Common myeloid progenitor, CD34-positive (primary cell): Measurements from ENCODE around the gene MTREX. TPM values are rescaled to one million over a fixed set of nuclear protein-coding genes. Genes with fewer than 3 reads are reported as not detected.

Experiments
- CTCF ChIA-PET: fragments of 350-600 bp; sonication (Branson Sonifier 250); formaldehyde crosslinking; loops from one replicate; lab custom pipeline; 2021; ENCODE audit warnings: antibody characterized with exemption; lab: Charles Lee
- POLR2A ChIA-PET: fragments of 350-600 bp; sonication (Branson Sonifier 250); formaldehyde crosslinking; loops from one replicate; lab custom pipeline; 2021; ENCODE audit warnings: antibody characterized with exemption; lab: Charles Lee
- DNase-seq, 3 donors: peaks; one replicate each; pipeline versions ENCODE4 v3.0.0 to v3.0.0-alpha.2; 2013
- H3K27ac ChIP-seq, 2 experiments: 1 replicate in 1 of 2; 2 replicates in 1 of 2; pipeline ENCODE4 v1.7.0; 2013; ENCODE audit warnings: inconsistent platforms in 2 of 2, low read length in 2 of 2, mild to moderate bottlenecking in 2 of 2, low read depth in 1 of 2, moderate library complexity in 1 of 2; ENCODE audit not compliant: severe bottlenecking in 2 of 2, insufficient read depth in 1 of 2, poor library complexity in 1 of 2
- H3K27me3 ChIP-seq, 5 experiments: replicated peaks in 2 of 5; 1 replicate in 3 of 5; 2 replicates in 2 of 5; pipeline versions ENCODE4 v1.6.1 to v1.7.0; 2013; ENCODE audit warnings: low read length in 4 of 5, mild to moderate bottlenecking in 2 of 5, moderate library complexity in 2 of 5, inconsistent platforms in 1 of 5; ENCODE audit not compliant: insufficient read depth in 5 of 5, control insufficient read depth in 4 of 5
- H3K36me3 ChIP-seq, 4 experiments: 1 replicate in 2 of 4; 2 replicates in 2 of 4; pipeline versions ENCODE4 v1.6.1 to v1.7.0; 2013; ENCODE audit warnings: low read length in 3 of 4, control low read depth in 1 of 4, mild to moderate bottlenecking in 1 of 4; ENCODE audit not compliant: control insufficient read depth in 4 of 4, insufficient read depth in 4 of 4
- H3K4me1 ChIP-seq, 4 experiments: 1 replicate in 3 of 4; 2 replicates in 1 of 4; pipeline versions ENCODE4 v1.6.1 to v1.7.1; 2013; ENCODE audit warnings: low read length in 3 of 4, mild to moderate bottlenecking in 3 of 4, control low read depth in 1 of 4, inconsistent platforms in 1 of 4, moderate library complexity in 1 of 4; ENCODE audit not compliant: control insufficient read depth in 4 of 4, insufficient read depth in 4 of 4; ENCODE audit errors: control extremely low read depth in 1 of 4
- H3K4me3 ChIP-seq, 7 experiments: 1 replicate in 4 of 7; 2 replicates in 3 of 7; pipeline versions ENCODE4 v1.5.1 to v1.7.0; 2013; ENCODE audit warnings: mild to moderate bottlenecking in 7 of 7, low read length in 6 of 7, moderate library complexity in 6 of 7, inconsistent platforms in 2 of 7, low read depth in 2 of 7, control low read depth in 1 of 7; ENCODE audit not compliant: insufficient read depth in 4 of 7, control insufficient read depth in 1 of 7; ENCODE audit errors: extremely low read depth in 1 of 7
- H3K9me3 ChIP-seq, 5 experiments: 1 replicate in 4 of 5; 2 replicates in 1 of 5; pipeline versions ENCODE4 v1.6.1 to v1.7.1; 2013; ENCODE audit warnings: low read length in 4 of 5, mild to moderate bottlenecking in 2 of 5, inconsistent platforms in 1 of 5, low read depth in 1 of 5, moderate library complexity in 1 of 5; ENCODE audit not compliant: control insufficient read depth in 4 of 5, insufficient read depth in 2 of 5; ENCODE audit errors: control extremely low read depth in 1 of 5
- WGBS: methylation state at CpG from one replicate; pipeline ENCODE4 v1.1.5; 2013; ENCODE audit not compliant: insufficient coverage; 5-methylcytosine and 5-hydroxymethylcytosine counted together
- polyA plus RNA-seq: library from polyadenylated mRNA; unstranded; fragments of 120-200 nt; gene quantifications from one replicate; pipeline ENCODE4 v1.2.1, GENCODE V29; 2013

The MTREX gene
- 44.9 TPM for polyA plus RNA-seq

GRCh38 chr5:55307383-55308253 lies at the start of gene MTREX, which contains the start of gene DHX29:
MTREX (plus strand) TSS chr5:55307989; CDS start chr5:55308014, 25 bp downstream.
DHX29 (minus strand) TSS chr5:55307694; CDS start chr5:55307573, 121 bp downstream.
- ChIA-PET POLR2A (interaction anchor here (0.9 kb wide), 1 partner anchor 12 kb away, joined by 7 read pairs; no protein-coding TSS in a partner anchor), CTCF (interaction anchor here (1.0 to 2.0 kb wide), 5 partner anchors 9 to 136 kb away, joined by 3 to 8 read pairs (median 3); no protein-coding TSS in a partner anchor)
- Histone ChIP-seq H3K27ac (peak within 1 kb of the TSS; percentile 93 to 97), H3K4me1 (peaks cover 28 to 55% (median 41%) of the 10 kb centered on the region in 4 experiments), H3K9me3 (peaks cover 0 to 2% (median 0%) of the 10 kb centered on the region in 5 experiments), H3K27me3 (no peaks in the 10 kb centered on the region), H3K36me3 (peaks cover 0 to 14% (median under 1%) of the 10 kb centered on the region in 4 experiments), H3K4me3 (peak within 1 kb of the TSS; percentile 60 to 99 (median 95))
- DNase-seq = peak; percentile 87 to 94 (median 94)
- WGBS = under 1% methylated on average over 59 of the region's 62 CpGs

GRCh38 chr5:55258339-55258738 lies 49.5 kb upstream of the MTREX start:
- Histone ChIP-seq H3K4me3 (no peak overlapping the region), H3K9me3 (no peaks in the 10 kb centered on the region), H3K27ac (no peak overlapping the region), H3K36me3 (peaks cover 15 to 50% (median 31%) of the 10 kb centered on the region in 4 experiments), H3K27me3 (no peaks in the 10 kb centered on the region), H3K4me1 (peaks cover 0 to 4% (median 2%) of the 10 kb centered on the region in 4 experiments)
- 94% methylated on average over 3 of the region's 3 CpGs for WGBS
- ChIA-PET POLR2A (no interaction called here), CTCF (interaction anchor here (0.6 to 1.3 kb wide), 3 partner anchors 27 to 720 kb away, joined by 3 to 4 read pairs (median 3); no protein-coding TSS in a partner anchor)
- DNase-seq = no peak

GRCh38 chr5:55276771-55277170 lies 31.0 kb upstream of the MTREX start:
- no peaks in the 10 kb centered on the region for H3K27me3 ChIP-seq
- H3K4me1 ChIP-seq = no peaks in the 10 kb centered on the region
- no peak overlapping the region for H3K4me3 ChIP-seq
- POLR2A ChIA-PET = no interaction called here
- H3K9me3 ChIP-seq = no peaks in the 10 kb centered on the region
- DNase-seq = no peak
- no peak overlapping the region for H3K27ac ChIP-seq
- H3K36me3 ChIP-seq = peaks cover 10 to 70% (median 38%) of the 10 kb centered on the region in 4 experiments
- 100% methylated on average over 1 of the region's 1 CpG for WGBS
- CTCF ChIA-PET = no interaction called here

- no peaks in the 10 kb centered on the region for H3K27me3 ChIP-seq
- peaks cover 7 to 74% (median 39%) of the 10 kb centered on the region in 4 experiments for H3K36me3 ChIP-seq
- H3K27ac ChIP-seq = no peak overlapping the region
- 94% methylated on average over 4 of the region's 4 CpGs for WGBS
- DNase-seq = no peak
- H3K4me1 ChIP-seq = no peaks in the 10 kb centered on the region
- H3K4me3 ChIP-seq = no peak overlapping the region
- POLR2A ChIA-PET = no interaction called here
- CTCF ChIA-PET = interaction anchor here (1.0 kb wide), 1 partner anchor 10 kb away, joined by 3 read pairs; no protein-coding TSS in a partner anchor
- no peaks in the 10 kb centered on the region for H3K9me3 ChIP-seq
These were observed 29.0 kb upstream of the MTREX start for GRCh38 chr5:55278778-55279177.

- Histone ChIP-seq H3K27me3 (no peaks in the 10 kb centered on the region), H3K9me3 (no peaks in the 10 kb centered on the region), H3K4me3 (no peak overlapping the region), H3K27ac (no peak overlapping the region), H3K4me1 (peaks cover 0 to 4% (median 0%) of the 10 kb centered on the region in 4 experiments), H3K36me3 (peaks cover 17 to 62% (median 40%) of the 10 kb centered on the region in 4 experiments)
- POLR2A ChIA-PET = no interaction called here
- peak; percentile 14 to 53 (median 23) for DNase-seq
- CTCF ChIA-PET = interaction anchor here (0.6 to 1.5 kb wide), 2 partner anchors 14 to 114 kb away, joined by 3 read pairs; no protein-coding TSS in a partner anchor
- WGBS = 0% methylated on average over 1 of the region's 1 CpG
These were observed 21.3 kb upstream of the MTREX start for GRCh38 chr5:55286411-55286933.

DNA sequence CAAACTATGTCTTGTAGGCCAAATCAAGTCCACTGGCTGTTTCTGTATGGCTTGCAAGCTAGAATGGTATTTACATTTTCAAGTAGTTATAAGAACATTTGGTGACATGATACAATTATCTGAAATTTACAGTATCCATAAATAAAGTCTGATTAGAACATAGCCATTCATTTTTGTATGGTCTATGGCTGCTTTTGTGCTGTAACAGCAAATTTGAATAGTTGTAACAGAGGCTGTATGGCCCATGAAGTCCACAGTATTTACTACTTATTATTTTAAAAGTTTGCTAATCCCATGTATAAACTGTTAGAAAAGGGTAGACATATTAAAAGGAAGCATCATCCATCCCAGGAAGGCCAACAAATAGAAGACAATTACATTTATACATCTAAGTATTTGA lies 18.0 kb upstream of the MTREX start:
- DNase-seq = no peak
- ChIA-PET POLR2A (no interaction called here), CTCF (no interaction called here)
- H3K4me1 ChIP-seq = peaks cover 0 to 4% (median 0%) of the 10 kb centered on the region in 4 experiments
- peaks cover 14 to 73% (median 46%) of the 10 kb centered on the region in 4 experiments for H3K36me3 ChIP-seq
- no peak overlapping the region for H3K27ac ChIP-seq
- H3K27me3 ChIP-seq = no peaks in the 10 kb centered on the region
- no peak overlapping the region for H3K4me3 ChIP-seq
- peaks cover 0 to under 1% (median 0%) of the 10 kb centered on the region in 5 experiments for H3K9me3 ChIP-seq
